ENCODE data around the gene COL16A1.

DNA sequence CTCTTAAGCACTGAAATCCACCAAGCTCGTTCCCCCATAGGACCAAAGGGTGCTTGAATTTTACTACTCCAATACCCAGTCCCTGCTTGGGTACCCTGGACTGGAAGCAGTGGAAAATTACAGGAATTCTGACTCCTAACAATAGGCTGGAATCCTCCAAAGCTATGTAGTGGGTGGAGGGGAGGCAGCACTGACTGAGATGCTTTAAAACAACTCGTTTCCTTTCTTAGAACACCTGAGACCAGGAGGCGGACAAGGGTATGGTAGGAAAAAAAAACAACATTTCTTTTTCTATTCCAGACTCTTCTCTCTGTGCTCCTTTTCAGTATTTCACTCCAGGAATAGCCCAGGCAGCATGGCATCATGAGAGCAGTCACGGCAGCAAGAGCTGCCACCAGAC, 61.5 kb downstream of the COL16A1 start:
- TF ChIP-seq, protein P1, sequence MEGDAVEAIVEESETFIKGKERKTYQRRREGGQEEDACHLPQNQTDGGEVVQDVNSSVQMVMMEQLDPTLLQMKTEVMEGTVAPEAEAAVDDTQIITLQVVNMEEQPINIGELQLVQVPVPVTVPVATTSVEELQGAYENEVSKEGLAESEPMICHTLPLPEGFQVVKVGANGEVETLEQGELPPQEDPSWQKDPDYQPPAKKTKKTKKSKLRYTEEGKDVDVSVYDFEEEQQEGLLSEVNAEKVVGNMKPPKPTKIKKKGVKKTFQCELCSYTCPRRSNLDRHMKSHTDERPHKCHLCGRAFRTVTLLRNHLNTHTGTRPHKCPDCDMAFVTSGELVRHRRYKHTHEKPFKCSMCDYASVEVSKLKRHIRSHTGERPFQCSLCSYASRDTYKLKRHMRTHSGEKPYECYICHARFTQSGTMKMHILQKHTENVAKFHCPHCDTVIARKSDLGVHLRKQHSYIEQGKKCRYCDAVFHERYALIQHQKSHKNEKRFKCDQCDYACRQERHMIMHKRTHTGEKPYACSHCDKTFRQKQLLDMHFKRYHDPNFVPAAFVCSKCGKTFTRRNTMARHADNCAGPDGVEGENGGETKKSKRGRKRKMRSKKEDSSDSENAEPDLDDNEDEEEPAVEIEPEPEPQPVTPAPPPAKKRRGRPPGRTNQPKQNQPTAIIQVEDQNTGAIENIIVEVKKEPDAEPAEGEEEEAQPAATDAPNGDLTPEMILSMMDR (IDR thresholded peaks at IDR 0.05; ENCODE audit: low read length), result no peak
- TF ChIP-seq EZH2 (optimal IDR thresholded peaks at IDR 0.05; ENCODE audit: low read depth, low read length), result no peak
- no peak for TF ChIP-seq EZH2phosphoT487 (IDR thresholded peaks at IDR 0.05; ENCODE audit: low read length)

All from MM.1S (cell line).